GM18870 (cell line): ENCODE measurements around the gene TEDC2.
"Not testable (repeated sequence)": the region's sequence is repeated elsewhere in the genome, so short reads cannot be mapped to it uniquely, and the experiment has no call there.

Source experiments
- ATAC-seq: cut with Tn5 transposase; IDR thresholded peaks from one replicate; pipeline ENCODE4 v1.9.1; 2021; ENCODE audit warnings: moderate library complexity; ENCODE audit not compliant: unreplicated experiment

Gene TEDC2

DNA sequence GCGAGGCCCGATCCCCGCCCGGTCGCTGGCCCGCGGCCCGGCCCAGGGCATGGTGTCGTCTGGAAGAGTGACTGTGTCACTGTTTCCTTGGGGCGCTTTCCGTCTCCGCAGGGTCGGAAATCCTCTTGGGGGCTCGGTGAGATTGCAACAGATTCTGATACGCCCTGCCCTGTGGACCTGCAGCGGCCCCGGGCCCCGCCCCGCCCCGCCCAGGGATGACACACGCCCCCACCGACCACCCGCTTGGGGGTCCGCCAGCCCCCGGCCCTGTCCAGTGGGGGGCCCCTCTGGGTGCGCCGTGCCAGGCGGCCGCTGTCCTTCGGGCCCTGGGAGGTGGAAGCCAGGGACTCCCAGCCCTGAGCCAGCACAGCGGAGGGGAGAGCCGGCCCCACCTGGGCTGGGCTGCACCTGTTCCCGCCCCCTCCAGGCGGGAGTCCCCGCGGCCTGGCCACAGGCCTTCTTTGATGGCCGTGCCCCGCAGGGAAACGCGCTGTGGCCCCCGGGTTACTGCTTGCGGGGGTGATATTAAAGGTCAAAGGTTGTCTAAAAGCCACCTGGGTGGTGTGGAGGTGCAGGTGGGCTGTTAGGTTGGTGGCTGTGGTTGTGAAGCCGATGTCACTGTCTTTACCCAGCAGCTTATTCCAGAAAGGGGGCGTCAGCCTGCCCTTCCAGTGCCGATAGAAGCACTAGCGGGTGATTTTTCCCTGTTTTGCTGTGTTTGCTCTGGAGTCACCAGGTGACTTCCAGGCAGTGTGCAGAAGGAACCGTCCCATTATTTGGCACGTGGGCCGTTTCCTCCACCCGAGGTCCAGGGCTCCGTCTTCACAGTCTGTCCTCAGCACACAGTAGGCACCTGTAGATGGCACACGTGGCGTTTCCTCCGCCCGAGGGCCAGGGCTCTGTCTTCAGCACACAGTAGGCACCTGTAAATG is 15.8 kb downstream of the TEDC2 start:
- ATAC-seq, result no peak

DNA sequence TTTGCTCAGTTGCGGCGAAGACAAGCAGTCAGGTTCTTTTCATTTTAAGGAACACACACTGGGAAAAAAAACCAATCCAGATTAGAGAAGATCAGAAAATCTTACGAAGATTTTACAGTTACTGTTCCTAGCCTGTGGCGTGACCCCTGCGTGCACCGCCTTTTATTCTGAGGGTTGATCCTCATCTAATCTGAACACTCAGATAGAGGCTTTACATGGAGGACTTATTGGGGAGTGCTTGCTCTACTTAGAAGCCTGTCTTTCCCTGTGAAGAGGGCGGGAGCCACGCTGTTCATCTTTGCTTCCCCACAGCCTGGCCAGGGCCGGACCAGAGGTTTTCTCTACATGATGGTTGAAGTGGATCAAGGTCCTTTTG is 16.4 kb downstream of the TEDC2 start:
- no peak for ATAC-seq

DNA sequence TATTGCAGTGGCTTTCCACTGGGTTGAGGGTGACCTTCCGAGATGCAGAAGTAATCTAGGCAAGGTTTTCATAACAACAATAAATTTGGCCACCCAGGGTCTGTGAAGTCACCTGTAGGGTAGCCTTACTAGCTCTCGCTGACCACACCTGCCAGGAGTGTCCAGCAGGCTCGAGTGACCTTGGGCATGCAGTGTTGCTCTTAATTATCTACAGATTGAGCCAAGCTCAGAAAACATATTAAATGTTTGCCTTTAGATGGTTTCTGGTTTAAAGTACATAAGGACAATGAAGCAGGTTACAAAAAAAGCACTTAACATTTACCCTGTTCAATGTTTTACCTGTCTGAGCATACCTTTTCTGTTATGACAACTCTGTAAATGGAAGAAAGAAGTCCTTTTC is 16.8 kb downstream of the TEDC2 start:
- no peak for ATAC-seq

DNA sequence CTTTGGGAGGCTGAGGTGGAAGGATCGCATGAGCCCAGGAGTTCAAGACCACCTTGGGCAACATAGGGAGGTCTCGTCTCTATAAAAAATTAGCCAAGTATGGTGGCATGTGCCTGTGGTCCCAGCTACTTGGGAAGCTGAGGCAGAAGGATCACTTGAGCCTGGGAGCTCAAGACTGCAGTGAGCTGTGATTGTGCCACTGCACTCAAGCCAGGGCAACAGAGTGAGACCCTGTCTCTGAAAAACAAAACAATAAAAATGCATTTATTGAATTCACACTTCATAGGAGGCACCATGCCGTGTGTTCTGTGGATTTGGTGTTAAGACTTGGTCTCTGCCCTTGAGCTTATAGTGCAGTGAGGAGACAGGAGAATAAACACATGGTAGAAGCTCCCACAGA is 17.4 kb downstream of the TEDC2 start:
- no peak for ATAC-seq

DNA sequence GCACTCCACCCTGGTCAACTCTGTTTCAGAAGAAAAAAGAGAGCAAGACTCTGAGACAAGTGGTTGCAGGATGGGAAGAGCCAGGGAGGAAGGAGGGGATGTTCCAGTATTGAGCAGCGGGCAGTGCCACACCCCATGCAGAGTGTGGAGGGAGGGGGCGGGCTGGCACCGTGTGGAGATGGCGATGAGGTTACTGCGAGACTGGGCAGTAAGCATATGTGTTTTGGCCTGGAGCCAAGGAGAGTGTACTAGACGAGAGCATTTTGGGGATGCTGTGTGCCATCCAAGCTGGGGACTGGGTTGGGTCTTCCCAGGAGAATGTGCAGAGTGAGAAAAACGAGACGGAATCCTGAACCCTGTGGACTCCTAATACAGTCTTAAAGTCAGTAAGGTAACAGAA is 18.4 kb downstream of the TEDC2 start:
- ATAC-seq, result no peak

DNA sequence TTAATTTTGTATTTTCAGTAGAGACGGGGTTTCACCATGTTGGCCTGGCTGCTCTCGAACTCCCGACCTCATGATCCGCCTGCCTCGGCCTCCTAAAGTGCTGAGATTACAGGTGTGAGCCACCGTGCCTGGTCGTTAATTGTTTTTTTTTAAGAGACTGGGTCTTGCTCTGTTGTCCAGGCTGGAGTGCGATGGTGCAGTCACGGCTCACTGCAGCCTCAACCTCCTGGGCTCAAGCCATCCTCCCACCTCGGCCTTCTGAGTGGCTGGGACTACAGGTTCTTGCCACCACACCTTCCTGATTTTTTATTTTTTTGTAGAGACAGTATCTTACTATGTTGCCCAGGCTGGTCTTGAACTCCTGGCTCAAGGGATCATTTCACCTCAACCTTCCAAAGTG is 20.1 kb downstream of the TEDC2 start:
- ATAC-seq, result not testable (repeated sequence)

DNA sequence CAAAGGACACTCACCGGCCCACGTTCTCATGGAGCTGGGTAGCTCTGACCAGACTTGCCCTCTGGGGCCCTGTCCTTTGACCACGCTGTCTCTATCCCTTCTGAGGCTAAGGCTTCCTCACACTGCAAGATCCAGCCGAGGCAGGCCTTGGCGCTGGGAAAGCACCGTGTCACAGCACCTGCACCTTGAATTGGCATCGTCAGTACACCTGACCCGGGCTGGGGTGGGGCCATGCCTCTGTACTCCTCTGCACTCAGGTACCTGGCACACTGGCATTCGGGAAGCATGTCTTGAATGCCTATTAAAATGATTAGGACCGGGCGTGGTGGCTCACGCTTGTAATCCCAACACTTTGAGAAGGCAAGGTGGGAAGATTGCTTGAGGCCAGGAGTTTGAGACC is 21.0 kb downstream of the TEDC2 start:
- no peak for ATAC-seq

DNA sequence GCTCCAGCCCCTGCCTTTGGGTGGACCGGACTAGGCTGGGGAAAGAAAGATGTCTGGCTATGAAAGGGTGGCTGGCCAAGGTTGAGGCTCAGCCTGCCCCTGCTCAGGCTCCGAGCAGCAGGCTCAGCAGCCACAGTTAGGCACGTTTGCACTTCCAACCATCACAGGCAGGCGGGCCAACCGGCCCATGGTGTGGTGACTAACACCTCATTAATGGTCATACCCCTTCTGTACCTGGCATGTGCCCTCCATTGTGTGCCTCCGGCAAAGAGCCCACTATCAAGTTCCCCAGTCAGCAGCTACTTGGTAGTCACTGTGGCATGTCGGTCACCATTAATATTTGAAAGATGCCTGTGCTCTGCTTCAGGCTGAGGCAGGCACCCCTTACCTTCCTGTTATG is 21.8 kb downstream of the TEDC2 start:
- ATAC-seq, result no peak

DNA sequence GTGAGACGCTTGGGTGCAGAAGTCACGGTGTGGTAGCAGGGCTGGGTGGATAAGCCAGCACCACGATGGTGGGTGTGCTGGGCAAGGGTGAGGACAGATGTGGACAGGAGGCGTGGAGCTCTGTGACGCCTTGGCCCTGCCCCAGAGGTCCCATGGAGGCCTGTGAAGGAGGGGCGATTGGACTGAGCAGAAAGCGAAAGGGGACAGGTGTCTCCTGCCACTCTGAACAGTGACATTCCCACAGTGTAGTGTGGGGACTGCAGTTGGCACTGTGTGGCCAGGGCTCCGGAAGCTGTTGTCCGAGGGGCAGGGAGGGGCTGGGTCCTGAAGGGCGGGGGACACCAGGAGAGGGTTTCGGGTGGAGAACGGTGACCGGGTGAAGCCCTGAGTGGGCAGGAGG is 22.3 kb downstream of the TEDC2 start:
- ATAC-seq, result no peak

DNA sequence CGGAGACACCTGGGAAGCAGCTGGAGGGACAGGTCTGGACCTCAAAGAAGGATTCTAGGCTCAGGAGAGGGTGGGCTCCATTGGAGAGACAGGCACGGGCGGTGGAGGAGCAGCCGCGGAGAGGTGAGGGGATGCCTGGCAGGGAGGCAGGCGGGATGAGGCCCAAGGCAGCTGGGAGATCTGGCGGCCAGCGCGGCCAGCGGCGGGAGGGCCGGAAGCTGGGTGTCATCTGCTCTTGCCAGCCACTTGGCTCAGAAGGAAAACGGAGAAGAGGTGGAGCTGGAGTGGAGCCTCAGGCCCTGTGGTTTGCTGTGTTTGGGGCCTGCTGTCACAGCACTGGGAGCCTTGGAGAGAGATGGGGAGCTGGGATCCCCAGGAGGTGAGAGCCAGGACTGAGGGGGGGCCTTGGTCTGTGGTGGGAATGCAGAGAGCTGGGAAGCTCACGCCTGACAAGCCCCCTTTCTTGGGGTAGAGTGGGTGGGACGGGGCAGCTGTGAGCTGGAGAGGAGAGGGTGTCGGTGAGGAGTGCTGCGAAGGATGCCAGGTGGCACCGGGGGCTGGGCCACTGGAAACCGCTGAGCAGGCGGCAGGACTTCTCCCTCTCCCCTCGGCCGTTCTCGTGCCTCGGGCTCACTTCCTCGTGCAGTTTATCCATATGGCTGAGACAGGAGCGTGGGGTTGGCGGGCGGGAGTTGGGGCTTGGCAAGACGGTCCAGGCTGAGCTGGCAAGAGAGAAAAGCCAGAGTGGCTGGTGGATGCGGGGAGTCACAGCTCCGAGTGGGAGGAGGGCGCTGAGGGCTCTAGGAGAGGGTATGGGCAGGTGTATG is 23.0 kb downstream of the TEDC2 start:
- ATAC-seq, result no peak

DNA sequence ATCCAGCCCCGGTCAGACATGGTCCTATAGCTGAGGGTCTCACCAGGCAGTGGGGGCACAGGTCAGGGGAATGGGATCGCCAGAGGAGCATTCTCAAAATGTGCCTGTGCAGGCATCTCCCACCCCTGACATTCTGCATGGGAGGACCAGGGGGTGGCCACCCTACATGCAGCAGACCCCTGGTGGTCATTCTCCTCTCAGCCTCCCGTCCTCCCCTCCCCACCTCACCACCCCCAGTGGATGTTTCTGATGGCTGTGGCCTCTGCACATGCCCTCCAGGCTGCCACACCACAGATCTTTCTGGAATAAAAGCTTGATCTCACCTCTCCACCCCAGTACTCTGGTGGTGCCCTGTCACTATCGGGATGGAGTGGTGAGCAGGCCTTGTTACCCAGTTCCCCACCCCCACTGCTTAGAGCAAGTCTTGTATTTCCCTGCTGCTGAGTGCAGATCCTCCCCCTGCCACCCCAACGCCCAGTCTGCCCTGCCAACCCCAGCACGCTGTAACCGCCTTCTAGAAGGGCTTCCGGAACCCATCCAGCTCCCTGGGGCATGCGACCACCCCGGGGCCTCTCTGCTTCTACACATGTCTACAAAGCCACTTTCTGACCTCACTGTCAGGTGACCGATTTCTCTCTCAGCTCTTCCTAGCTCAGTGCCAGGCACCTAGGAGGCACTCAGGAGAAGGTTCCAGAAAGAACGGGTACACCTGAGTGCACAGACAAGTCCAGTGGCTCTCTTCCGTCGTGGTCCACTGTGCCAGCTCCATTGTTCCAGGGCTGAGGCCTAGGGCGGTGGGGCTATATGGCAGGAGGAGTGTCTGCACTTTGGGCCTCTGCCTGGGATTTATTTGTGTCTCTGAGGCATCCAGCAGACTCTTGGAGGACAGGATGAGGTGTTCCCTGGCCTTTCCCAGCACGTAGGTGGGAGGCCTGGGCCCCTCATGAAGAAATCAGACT is 24.3 kb downstream of the TEDC2 start:
- ATAC-seq, result no peak

DNA sequence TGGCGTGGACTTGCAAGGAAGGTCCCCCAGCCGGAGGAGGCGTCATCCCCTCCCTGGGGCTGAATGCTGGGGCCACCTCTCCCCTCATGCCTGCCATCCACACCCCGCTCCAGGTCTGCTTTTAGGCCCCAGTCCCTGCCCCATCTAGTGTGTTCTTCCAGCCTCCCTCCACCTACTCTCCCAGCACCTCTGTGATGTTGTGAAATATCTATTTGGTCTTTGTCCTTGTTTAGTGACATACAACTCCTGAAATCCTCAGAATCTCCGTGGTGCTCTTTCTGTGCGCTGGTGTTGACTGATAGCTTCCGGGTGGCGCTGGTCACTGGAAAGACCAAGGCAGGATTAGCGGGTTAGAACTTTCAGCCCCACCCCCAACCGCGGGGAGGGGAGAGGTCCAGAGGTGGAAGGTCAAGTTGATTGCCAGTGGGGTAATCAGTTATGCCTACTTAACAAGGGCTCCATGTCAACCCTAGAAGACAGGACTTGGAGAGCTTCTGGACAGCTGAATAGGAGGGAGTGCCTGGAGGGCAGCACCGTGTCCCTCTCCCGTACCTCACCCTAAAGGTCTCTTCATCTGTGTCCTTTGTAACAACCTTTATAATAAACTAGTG is 25.1 kb downstream of the TEDC2 start:
- ATAC-seq, result no peak

DNA sequence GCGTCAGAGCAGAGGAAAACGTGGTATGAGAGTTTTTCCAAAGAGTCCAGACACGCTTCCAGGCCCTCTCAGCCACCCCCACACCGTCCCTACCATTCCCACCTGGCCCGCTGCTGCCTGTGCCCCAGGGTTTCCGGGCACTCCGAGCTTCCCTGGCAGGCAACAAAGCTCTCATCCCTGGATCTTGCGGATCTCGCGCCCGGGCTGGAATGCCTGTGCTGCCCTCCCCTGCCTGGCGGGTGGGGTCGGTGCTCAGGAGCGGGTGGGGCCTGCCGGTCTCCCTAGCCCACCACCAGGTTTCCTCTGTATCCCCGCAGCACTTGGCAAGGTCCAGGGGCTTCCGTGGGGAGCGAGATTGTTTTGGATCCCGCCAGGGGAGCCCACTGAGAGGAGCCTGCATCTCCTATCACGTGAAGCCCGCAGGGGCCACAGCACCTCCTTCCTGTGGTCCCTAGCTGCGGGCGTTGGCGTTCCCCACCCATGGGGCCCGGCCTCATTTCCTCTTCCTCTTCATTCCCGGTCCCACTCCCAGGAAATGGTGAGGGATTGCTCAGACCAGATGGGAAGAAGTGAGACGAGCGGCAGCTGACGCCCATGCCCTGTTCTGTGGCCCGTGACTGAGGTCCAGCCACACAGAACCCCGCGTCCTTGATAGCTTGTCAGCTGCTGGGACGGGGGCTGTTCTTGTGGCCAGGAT is 26.1 kb downstream of the TEDC2 start:
- ATAC-seq, result no peak

DNA sequence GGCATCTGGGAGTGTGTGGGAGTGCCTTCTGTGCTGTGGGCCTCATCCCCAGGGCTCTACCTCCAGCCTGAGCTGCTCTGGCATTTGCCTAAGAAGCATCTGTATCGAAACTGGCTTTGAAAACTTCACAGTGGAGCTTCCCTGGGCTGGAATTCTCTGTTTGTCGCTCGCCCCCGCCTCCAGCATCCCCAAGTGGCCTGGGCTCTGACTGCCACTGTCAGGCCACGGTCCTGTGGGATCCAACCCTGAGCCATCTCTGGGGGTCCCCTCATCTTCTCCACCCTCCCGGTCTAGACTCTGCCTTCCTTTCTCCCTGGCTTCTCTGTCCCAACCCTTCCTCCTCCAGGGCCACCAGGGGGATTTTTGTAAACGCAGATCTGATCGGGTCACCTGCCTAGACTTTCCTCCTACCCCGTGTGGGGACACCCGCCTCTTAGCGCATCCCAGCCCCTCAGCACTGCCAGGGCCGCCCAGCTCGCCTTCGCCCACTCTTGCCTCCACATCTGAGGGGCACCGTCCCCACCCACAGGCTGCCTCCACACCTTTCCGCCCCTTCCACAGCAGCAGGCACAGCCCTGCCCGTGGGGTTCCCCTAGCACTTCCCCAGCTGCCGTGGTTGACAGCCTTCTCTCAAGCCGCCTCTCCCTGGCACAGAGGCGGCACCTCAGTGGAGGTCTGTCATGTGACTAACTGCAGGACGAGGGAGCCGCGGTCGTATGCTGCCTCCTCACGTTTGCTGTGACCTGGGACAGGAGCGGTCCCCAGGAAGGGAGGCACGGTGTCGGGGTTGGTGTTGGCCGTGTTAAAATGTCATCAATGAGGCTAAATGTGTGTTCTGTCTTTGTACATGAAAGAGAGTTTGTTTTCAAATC is 27.0 kb downstream of the TEDC2 start:
- ATAC-seq, result no peak

DNA sequence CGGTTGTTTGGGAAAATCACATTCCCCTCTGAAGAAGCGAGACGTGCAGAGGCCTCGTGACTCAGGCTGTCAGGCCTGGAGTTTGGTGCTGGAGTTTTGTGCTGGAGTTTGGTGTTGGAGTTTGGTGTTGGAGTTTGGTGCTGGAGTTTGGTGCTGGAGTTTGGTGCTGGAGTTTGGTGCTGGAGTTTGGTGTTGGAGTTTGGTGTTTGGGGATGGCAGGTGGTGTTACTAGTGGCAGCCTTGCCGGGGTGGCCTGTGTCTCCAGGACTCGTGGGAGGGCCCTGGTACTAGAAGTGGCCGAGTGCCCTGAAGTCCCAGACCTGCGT is 27.6 kb downstream of the TEDC2 start:
- no peak for ATAC-seq

DNA sequence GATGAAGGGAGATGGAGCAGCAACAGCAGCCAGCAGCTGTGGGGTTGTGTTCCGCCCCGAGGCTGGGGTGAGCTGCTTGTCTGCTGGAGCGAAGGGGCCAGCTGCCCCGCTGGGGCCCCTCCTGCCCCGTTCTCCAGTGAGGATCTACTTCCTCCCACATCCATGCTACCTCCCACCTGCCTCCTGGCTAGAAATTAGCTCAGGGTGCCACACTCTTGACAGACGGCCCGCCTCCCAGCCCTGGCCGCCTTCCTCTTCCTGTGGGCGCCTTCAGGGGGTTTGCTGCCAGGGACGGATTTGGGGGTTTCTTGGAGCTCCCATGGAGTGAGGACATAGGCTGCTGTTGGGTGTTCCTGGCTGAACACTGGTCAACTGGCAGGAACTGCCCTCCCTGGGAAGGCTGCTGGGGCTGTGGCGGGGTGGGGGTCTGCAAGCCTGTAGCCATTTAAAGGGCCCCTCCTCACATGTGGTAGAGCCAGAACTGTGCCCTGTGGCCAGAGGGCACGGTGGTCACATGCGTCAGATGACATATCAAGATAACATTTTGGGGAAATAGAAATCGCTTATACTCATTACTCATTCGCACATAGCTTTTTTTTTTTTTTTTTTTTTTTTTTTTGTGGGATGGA is 28.1 kb downstream of the TEDC2 start:
- ATAC-seq, result no peak

DNA sequence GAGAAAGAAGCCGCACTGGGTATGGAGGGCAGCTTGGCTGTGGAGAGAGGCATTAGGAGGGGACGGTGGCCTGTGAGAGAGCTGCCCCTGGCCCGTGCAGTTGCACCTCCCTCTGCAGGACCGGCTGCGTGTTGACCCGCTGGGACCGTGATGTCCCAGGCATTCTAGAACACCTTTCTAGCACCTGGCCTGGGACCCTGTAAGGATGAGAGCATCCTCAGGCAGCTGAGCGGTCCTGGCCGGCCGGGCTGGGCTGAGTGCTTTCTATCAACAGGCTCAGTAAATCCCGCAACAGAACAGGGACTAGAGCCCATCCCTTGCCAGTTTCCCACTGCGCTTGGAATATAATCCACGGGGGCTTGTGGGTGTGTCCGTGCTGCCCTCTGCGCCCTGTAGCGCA is 29.7 kb downstream of the TEDC2 start:
- no peak for ATAC-seq

DNA sequence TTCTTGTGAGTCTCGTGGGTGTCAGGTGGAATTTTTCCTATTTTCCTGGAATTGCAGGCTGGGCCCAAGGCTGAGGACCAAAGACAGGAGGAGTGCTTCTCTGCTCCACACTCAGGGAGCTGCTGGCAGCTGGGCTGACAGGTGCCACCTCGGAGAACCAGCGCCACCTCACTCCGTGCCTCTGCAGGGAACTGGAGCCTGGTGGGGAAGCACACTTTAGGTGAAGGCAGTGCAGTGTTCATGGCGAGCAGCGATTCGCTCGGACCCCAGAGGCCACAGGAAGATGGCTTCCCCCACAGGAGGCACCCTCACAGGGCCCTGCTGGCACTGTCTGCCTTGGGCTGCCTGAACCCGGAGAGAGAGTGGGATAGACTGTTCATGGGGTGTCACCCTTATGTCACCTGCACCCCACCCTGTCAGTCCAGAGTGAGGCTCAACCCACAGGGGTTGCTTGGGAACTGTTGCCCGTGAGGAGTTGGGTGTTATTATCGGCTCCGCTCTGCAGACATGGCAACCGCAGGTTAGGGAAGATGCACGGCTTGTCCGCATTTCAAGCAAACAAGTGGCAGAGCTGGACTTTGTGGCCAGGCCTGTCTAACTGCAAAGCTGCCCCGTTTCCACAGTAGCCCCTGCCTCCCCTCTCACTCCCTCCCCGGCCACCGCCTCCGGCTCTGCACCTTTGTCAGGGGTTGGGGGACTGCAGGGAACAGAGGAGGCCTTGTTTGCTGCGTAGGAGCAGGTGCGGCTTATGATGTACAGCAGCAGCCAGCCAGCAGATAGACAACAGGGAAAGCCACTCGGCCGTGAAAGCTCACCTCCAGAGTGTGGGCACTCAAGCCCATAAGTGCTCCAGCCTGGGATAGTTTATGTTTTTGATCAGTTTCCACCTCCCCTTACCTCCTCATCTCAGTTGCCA is 30.5 kb downstream of the TEDC2 start:
- no peak for ATAC-seq
